Prostate gland (tissue), 2 donors: Measurements from ENCODE around the gene GFY. TPM values are rescaled to one million over a fixed set of nuclear protein-coding genes. Genes with fewer than 3 reads are reported as not detected.

Source experiments
- DNase-seq: peaks from one replicate; pipeline ENCODE4 v3.0.0-alpha.2; 2019; ENCODE audit warnings: low spot score
- H3K27ac ChIP-seq, 2 donors: fragments of 200-600 bp; sonication (generic); 2 replicates each; pipeline ENCODE4 v1.5.1; 2017 to 2019
- H3K27me3 ChIP-seq: fragments of 200-600 bp; sonication (generic); replicated peaks from 2 replicates; pipeline ENCODE4 v1.5.1; 2019; ENCODE audit not compliant: insufficient read depth
- H3K36me3 ChIP-seq, 2 donors: fragments of 200-600 bp; sonication (generic); 1 replicate in 1 of 2; 2 replicates in 1 of 2; pipeline versions ENCODE4 v1.5.1 to v1.8.1; 2017 to 2019
- H3K4me1 ChIP-seq: fragments of 200-600 bp; sonication (generic); replicated peaks from 2 replicates; pipeline ENCODE4 v1.5.1; 2019
- H3K4me3 ChIP-seq, 2 donors: fragments of 200-600 bp; sonication (generic); 2 replicates each; pipeline ENCODE4 v1.5.1; 2017 to 2019
- H3K9me3 ChIP-seq: fragments of 200-600 bp; sonication (generic); 2 replicates; pipeline ENCODE4 v1.5.1; 2017
- CTCF ChIP-seq, 4 experiments: fragments of 200-600 bp in 2 of 4; fragments of 450-650 bp in 2 of 4; sonication (generic) in 2 of 4; IDR thresholded peaks; 1 replicate in 3 of 4; 2 replicates in 1 of 4; pipeline ENCODE4 v1.5.1; 2016 to 2019; ENCODE audit warnings: antibody characterized with exemption in 4 of 4, mild to moderate bottlenecking in 2 of 4, moderate library complexity in 2 of 4
- POLR2A ChIP-seq: fragments of 450-650 bp; IDR thresholded peaks from one replicate; pipeline ENCODE4 v1.6.1; 2016; ENCODE audit warnings: antibody characterized with exemption, mild to moderate bottlenecking
- POLR2AphosphoS5 ChIP-seq: sonication (generic); formaldehyde crosslinking; IDR thresholded peaks from one replicate; pipeline ENCODE4 v1.6.1; 2017; ENCODE audit warnings: antibody characterized with exemption
- WGBS: methylation state at CpG from one replicate; pipeline ENCODE4 v1.1.5; 2018; 5-methylcytosine and 5-hydroxymethylcytosine counted together
- intact Hi-C: fragments of 100-400 bp; cut with DNase I; formaldehyde crosslinking; loops from one replicate; pipeline ENCODE4 v1.14.2; 2022
- total RNA-seq, 2 donors: library from RNA; depleted of rRNA; stranded (reverse); fragments of >200 nt; gene quantifications; one replicate each; pipeline ENCODE4 v1.1.0, GENCODE V29; 2016

Gene GFY
- total RNA-seq, 2 donors from 2014 or later = not detected

DNA sequence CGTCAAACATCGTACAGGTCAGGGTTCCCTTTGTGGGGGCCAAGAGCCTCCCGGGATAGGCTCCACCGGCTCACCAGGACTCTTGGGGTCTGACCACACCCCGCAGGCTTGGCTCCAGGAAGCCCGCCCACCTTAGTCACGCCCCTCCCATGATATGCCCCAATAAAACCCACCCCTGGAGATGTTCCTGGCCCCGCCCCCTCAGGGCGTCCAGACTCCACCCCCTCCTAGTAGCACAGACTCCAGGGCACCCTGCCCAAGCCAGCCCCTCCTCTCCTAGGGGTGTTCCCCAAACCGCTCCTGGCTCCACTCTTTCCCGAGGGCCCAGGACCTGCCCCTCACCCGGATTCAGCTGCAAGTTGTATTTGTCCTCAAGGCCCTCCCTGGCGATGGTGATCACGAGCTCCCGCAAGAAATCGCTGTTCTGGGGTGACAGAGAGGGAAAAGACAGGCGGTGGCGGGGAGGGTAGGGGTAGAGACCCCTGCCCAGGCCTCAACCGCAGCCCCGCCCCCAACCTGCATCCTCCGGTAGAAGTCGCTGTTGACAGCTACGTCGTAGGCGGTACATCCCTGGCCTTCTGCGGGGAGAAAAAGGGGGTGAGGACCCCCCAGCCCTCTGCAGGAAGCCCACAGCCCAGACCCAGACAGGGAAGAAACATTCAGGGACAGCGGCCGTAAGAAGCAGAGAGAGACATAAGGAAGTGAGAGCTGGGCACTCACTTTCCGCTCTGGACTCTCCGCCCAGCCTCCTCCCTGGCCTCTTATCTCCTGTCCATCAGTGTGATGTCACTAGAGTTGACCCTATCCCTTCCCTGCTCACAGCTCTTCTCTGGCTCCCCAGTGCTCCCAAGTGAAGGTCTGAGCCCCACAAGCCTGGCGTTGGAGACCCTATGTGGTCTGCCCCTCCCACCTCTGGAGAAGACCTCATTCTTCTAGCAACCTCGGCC, 22.6 kb downstream of the GFY start:
- intact Hi-C loops = no loop called here
- Histone ChIP-seq H3K27me3 (no peaks in the 10 kb centered on the region), H3K36me3 (no peaks in the 10 kb centered on the region), H3K4me3 (no peak overlapping the region), H3K9me3 (no peaks in the 10 kb centered on the region), H3K27ac (no peak overlapping the region), H3K4me1 (no peaks in the 10 kb centered on the region)
- no peak for TF ChIP-seq POLR2A
- TF ChIP-seq POLR2AphosphoS5 = no peak
- no peak for DNase-seq
- 63% methylated on average over 32 of the region's 32 CpGs for WGBS

GRCh38 chr19:49448432-49448786, 23.2 kb downstream of the GFY start:
- DNase-seq = no peak
- Histone ChIP-seq H3K4me3 (no peak overlapping the region), H3K4me1 (no peaks in the 10 kb centered on the region), H3K27me3 (no peaks in the 10 kb centered on the region), H3K9me3 (no peaks in the 10 kb centered on the region), H3K36me3 (no peaks in the 10 kb centered on the region), H3K27ac (no peak overlapping the region)
- intact Hi-C loops = no loop called here
- TF ChIP-seq POLR2AphosphoS5 (no peak), CTCF (IDR thresholded peaks at IDR 0.05) (no peak), POLR2A (no peak)
- WGBS = 90% methylated on average over 6 of the region's 6 CpGs

DNA sequence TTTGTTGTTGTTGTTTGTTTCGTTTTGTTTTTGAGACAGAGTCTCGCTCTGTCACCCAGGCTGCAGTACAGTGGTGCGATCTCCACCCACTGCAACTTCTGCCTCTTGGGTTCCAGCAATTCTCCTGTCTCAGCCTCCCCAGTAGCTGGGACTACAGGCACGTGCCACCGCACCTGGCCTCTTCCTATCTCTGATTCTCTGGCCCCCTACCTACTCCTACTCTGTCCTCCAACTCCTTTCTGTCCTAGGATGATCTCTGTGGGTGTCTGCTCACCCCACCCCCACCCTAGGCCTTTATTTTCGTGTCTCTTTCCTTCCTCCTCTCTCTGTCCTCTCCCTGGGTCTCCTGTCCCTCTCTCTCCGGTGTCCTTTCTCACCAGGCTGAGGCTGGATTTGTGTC, 25.2 kb downstream of the GFY start:
- WGBS = 85% methylated on average over 7 of the region's 7 CpGs
- Histone ChIP-seq H3K4me3 (no peak overlapping the region), H3K27ac (no peak overlapping the region), H3K9me3 (no peaks in the 10 kb centered on the region), H3K36me3 (no peaks in the 10 kb centered on the region), H3K27me3 (no peaks in the 10 kb centered on the region), H3K4me1 (no peaks in the 10 kb centered on the region)
- intact Hi-C loops = no loop called here
- DNase-seq = no peak
- TF ChIP-seq CTCF (IDR thresholded peaks at IDR 0.05) (no peak), POLR2AphosphoS5 (no peak), POLR2A (no peak)

- Histone ChIP-seq H3K9me3 (no peaks in the 10 kb centered on the region), H3K36me3 (no peaks in the 10 kb centered on the region), H3K27me3 (no peaks in the 10 kb centered on the region), H3K4me1 (no peaks in the 10 kb centered on the region), H3K4me3 (peak within 1 kb of the TSS; percentile 77 to 83), H3K27ac (peak within 1 kb of the TSS; percentile 93 to 95)
- intact Hi-C loops = no loop called here
- WGBS = under 1% methylated on average over 42 of the region's 42 CpGs
- TF ChIP-seq POLR2A = peak; percentile 55
- peak in 3 of 4 experiments; percentile 16 to 40 (median 38) for TF ChIP-seq CTCF (IDR thresholded peaks at IDR 0.05)
- TF ChIP-seq POLR2AphosphoS5 = peak; percentile 99
- peak; percentile 99 for DNase-seq
Measured at GRCh38 chr19:49451430-49452181, 26.4 kb downstream of the GFY start, which contains the start of gene PIH1D1. Gene PIH1D1, minus strand, starts transcription at chr19:49451814. Its CDS starts 240 bp downstream, at chr19:49451574.

DNA sequence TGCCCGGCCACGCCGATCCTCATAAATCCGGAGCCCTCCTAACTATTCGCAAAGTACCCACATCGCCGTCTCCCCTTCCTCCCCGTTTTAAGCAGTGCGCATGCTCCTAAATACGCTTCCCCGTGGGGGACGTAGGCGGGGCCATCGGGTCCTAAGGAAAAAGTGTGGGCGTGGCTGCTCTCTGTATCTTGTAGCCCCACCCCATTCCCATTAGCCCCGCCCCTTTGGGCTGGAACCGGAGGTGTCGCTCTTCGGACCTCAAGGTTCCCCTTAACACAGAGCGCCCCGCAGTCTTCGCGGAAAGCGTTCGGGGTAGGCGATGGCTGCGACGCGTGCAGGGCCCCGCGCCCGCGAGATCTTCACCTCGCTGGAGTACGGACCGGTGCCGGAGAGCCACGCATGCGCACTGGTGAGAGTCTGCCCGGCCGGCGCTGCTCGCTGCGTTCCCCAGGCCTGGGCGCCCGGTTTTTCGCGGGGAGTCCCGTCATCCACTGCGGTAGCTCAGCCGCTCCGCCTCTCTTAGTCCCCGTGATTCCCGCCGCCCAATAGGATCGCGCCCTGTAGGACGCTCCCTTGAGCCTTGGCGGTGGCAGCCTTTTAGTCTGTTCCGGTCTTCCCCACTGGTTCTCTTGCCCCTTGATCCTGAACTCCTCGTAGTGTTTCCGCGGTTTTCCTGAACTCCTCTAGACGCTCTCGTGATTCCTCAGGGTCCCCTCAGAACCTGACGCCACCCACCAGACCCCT, 28.0 kb downstream of the GFY start, which contains the start of gene ALDH16A1:
Gene ALDH16A1 (plus strand): TSS at position 213 of the 744 bp plus-strand sequence. CDS start 107 bp downstream, at position 320.
- H3K27ac ChIP-seq = peak within 1 kb of the TSS; percentile 93 to 95
- peak within 1 kb of the TSS; percentile 58 to 60 for H3K4me3 ChIP-seq
- peak; percentile 97 for DNase-seq
- no peaks in the 10 kb centered on the region for H3K27me3 ChIP-seq
- H3K36me3 ChIP-seq = no peaks in the 10 kb centered on the region
- TF ChIP-seq POLR2AphosphoS5 (peak; percentile 88), POLR2A (peak; percentile 91), CTCF (IDR thresholded peaks at IDR 0.05) (peak in 1 of 4 experiments; percentile 17)
- H3K4me1 ChIP-seq = no peaks in the 10 kb centered on the region
- 1% methylated on average over 66 of the region's 66 CpGs for WGBS
- intact Hi-C loops = no loop called here
- no peaks in the 10 kb centered on the region for H3K9me3 ChIP-seq
